ENCODE data around the gene NPR1. TPM values are rescaled to one million over a fixed set of nuclear protein-coding genes. Genes with fewer than 3 reads are reported as not detected.

Gene NPR1
- total RNA-seq, 1 donor from 2014 or later, result 34.1 TPM

Small RNA genes within 50 kb of the gene (microRNA-seq; reads per million reads assigned to microRNA genes)
- not detected for gene MIR8083

Other genes starting within 250 kb of the NPR1 start
- gene S100A7, start 218.0 kb upstream of the NPR1 start, total RNA-seq, result 0.85 TPM
- gene S100A6, start 142.7 kb upstream of the NPR1 start, total RNA-seq, result 1,022 TPM
- gene S100A5, start 137.8 kb upstream of the NPR1 start, total RNA-seq, result not detected
- gene S100A4, start 132.9 kb upstream of the NPR1 start, total RNA-seq, result 258 TPM
- gene S100A3, start 129.4 kb upstream of the NPR1 start, total RNA-seq, result not detected
- gene S100A2, start 112.8 kb upstream of the NPR1 start, total RNA-seq, result 3.5 TPM
- gene S100A16, start 65.6 kb upstream of the NPR1 start, total RNA-seq, result 58.4 TPM
- 0.49 TPM for gene S100A14, start 62.4 kb upstream of the NPR1 start, total RNA-seq
- gene S100A13, start 51.2 kb upstream of the NPR1 start, total RNA-seq, result 112 TPM
- 99.7 TPM for gene S100A1, start 50.3 kb upstream of the NPR1 start, total RNA-seq
- gene CHTOP, start 44.6 kb upstream of the NPR1 start, total RNA-seq, result 66.3 TPM
- gene SNAPIN, start 20.0 kb upstream of the NPR1 start, total RNA-seq, result 30.2 TPM
- 73.5 TPM for gene ILF2, start 7.7 kb upstream of the NPR1 start, total RNA-seq
- 72.4 TPM for gene INTS3, start 49.4 kb downstream of the NPR1 start, total RNA-seq
- gene SLC27A3, start 96.7 kb downstream of the NPR1 start, total RNA-seq, result 38.0 TPM
- gene GATAD2B, start 244.3 kb downstream of the NPR1 start, total RNA-seq, result 59.6 TPM

All from sciatic nerve (tissue), 1 donor.